ENCODE measurements around the gene ACSL4. TPM values are rescaled to one million over a fixed set of nuclear protein-coding genes. Genes with fewer than 3 reads are reported as not detected.

Gene ACSL4
- total and polyA plus RNA-seq, 9 of the 15 experiments (the other 6 are each of a cell fraction or from before 2014, with no cell fraction given): 9.8 to 35.1 (median 25.5) TPM

DNA sequence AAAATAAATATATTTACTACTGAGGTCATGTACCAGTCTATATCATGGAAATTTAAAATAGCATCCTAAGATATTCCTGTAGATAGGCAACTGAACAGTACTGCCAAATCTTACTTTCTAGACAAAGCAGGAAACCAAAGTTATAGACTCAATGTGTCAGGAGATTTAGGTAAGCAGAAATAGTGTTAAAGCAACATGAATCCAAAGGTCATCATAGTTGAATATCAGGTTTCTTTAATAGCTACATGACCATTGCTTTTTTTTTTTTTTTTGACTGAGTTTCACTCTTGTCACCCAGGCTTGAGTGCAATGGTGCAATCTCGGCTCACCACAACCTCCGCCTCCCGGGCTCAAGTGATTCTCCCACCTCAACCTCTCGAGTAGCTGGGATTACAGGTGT is 20.2 kb upstream of the ACSL4 start:
- Histone ChIP-seq H3K36me3 (ENCODE audit: control insufficient read depth, insufficient read depth, low read length) (no peaks in the 10 kb centered on the region), H3K27me3 (ENCODE audit: control insufficient read depth in 2 of 2, insufficient read depth in 2 of 2, low read length in 2 of 2) (no peaks in the 10 kb centered on the region), H2AFZ (ENCODE audit: low read depth, low read length) (no peak overlapping the region), H3K27ac (ENCODE audit: extremely low read depth, low read depth, low read length) (no peak overlapping the region), H3K9me1 (ENCODE audit: control insufficient read depth, insufficient read depth, low read length) (no peaks in the 10 kb centered on the region), H4K20me1 (replicated peaks; ENCODE audit: control insufficient read depth, insufficient read depth, low read length) (no peaks in the 10 kb centered on the region), H3K9me3 (replicated peaks; ENCODE audit: control insufficient read depth, insufficient read depth, low read depth, low read length) (no peaks in the 10 kb centered on the region), H3K4me2 (ENCODE audit: insufficient read depth, low read length) (no peak overlapping the region), H3K4me3 (no peak overlapping the region), H3K9ac (ENCODE audit: insufficient read depth in 1 of 2, low read depth in 2 of 2, low read length in 2 of 2) (no peak overlapping the region), H3K4me1 (replicated peaks in 1 of 2; ENCODE audit: control insufficient read depth in 2 of 2, insufficient read depth in 2 of 2, low read length in 2 of 2) (no peaks in the 10 kb centered on the region; a peak in 2 of 5 replicates), H3K79me2 (ENCODE audit: control insufficient read depth, insufficient read depth, low read length) (no peaks in the 10 kb centered on the region)
- FAIRE-seq: no peak
- BruUV-seq (replicated peaks): no TSS peak
- no peak for ATAC-seq
- ChIA-PET POLR2A (no interaction called here), CTCF (ENCODE audit: low intra/inter-chr PET ratio) (no interaction called here)
- in situ Hi-C loops (cut with MboI) (no loop called here), intact Hi-C loops (cut with micrococcal nuclease) (no loop called here)
- no peak for DNase-seq (ENCODE audit: extremely low read depth in 1 of 4, low spot score in 3 of 4)
- 52% methylated on average over 4 of the region's 4 CpGs for WGBS (ENCODE audit: insufficient coverage, low coverage, missing lambda C conversion rate)
- TF ChIP-seq ZNF75A (CRISPR knock-in tag; IDR thresholded peaks at IDR 0.05): no peak
- TF ChIP-seq GABPB2 (CRISPR knock-in tag; conservative IDR thresholded peaks at IDR 0.05): no peak
- no peak for TF ChIP-seq NFRKB (IDR thresholded peaks at IDR 0.05; ENCODE audit: low read depth)
- TF ChIP-seq ZC3H8 (IDR thresholded peaks at IDR 0.05): no peak
- TF ChIP-seq KHSRP (IDR thresholded peaks at IDR 0.05): no peak
- no peak for TF ChIP-seq MBD2 (IDR thresholded peaks at IDR 0.05; ENCODE audit: borderline replicate concordance, low read depth)
- TF ChIP-seq SIN3A (IDR thresholded peaks at IDR 0.05; ENCODE audit: borderline replicate concordance in 2 of 2, control insufficient read depth in 1 of 2, low read depth in 2 of 2, low read length in 2 of 2): no peak

DNA sequence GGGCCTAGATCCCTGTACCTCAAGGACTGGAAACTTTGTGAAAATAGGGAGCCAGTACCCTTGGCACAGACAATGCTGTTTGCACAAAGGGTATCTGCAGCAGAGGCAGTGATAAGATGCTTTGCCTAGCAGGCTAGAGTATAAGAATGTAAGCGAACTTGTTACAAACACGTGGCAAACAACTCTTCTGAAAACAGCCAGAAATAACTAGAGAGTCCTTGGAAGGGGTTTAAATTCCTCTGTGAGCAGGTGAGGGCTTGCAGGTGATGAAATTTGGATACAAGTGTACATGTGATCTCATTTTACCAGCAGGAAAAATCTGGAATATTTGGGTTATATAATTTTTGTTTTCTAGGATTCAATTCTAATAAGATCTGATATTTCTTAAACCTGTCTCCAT is 18.6 kb upstream of the ACSL4 start:
- no peaks in the 10 kb centered on the region for H3K79me2 ChIP-seq (ENCODE audit: control insufficient read depth, insufficient read depth, low read length)
- ChIA-PET POLR2A (no interaction called here), CTCF (ENCODE audit: low intra/inter-chr PET ratio) (no interaction called here)
- intact Hi-C loops (cut with micrococcal nuclease): no loop called here
- no peaks in the 10 kb centered on the region; a peak in 2 of 5 replicates for H3K4me1 ChIP-seq (replicated peaks in 1 of 2; ENCODE audit: control insufficient read depth in 2 of 2, insufficient read depth in 2 of 2, low read length in 2 of 2)
- WGBS (ENCODE audit: insufficient coverage, low coverage, missing lambda C conversion rate): 0% methylated on average over 2 of the region's 2 CpGs
- ATAC-seq (no peak), DNase-seq (ENCODE audit: extremely low read depth in 1 of 4, low spot score in 3 of 4) (no peak), FAIRE-seq (no peak)
- no peaks in the 10 kb centered on the region for H3K9me1 ChIP-seq (ENCODE audit: control insufficient read depth, insufficient read depth, low read length)
- no peak overlapping the region for H3K9ac ChIP-seq (ENCODE audit: insufficient read depth in 1 of 2, low read depth in 2 of 2, low read length in 2 of 2)
- no peaks in the 10 kb centered on the region for H4K20me1 ChIP-seq (replicated peaks; ENCODE audit: control insufficient read depth, insufficient read depth, low read length)
- H3K27ac ChIP-seq (ENCODE audit: extremely low read depth, low read depth, low read length): no peak overlapping the region
- BruUV-seq (replicated peaks): no TSS peak
- H3K4me3 ChIP-seq: no peak overlapping the region
- H2AFZ ChIP-seq (ENCODE audit: low read depth, low read length): peak overlapping the region; percentile 77
- H3K36me3 ChIP-seq (ENCODE audit: control insufficient read depth, insufficient read depth, low read length): no peaks in the 10 kb centered on the region
- H3K27me3 ChIP-seq (ENCODE audit: control insufficient read depth in 2 of 2, insufficient read depth in 2 of 2, low read length in 2 of 2): no peaks in the 10 kb centered on the region
- in situ Hi-C loops (cut with MboI): no loop called here
- H3K4me2 ChIP-seq (ENCODE audit: insufficient read depth, low read length): no peak overlapping the region
- H3K9me3 ChIP-seq (replicated peaks; ENCODE audit: control insufficient read depth, insufficient read depth, low read depth, low read length): no peaks in the 10 kb centered on the region
- TF ChIP-seq, protein P1, sequence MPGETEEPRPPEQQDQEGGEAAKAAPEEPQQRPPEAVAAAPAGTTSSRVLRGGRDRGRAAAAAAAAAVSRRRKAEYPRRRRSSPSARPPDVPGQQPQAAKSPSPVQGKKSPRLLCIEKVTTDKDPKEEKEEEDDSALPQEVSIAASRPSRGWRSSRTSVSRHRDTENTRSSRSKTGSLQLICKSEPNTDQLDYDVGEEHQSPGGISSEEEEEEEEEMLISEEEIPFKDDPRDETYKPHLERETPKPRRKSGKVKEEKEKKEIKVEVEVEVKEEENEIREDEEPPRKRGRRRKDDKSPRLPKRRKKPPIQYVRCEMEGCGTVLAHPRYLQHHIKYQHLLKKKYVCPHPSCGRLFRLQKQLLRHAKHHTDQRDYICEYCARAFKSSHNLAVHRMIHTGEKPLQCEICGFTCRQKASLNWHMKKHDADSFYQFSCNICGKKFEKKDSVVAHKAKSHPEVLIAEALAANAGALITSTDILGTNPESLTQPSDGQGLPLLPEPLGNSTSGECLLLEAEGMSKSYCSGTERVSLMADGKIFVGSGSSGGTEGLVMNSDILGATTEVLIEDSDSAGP (CRISPR knock-in tag; IDR thresholded peaks at IDR 0.05): no peak
- TF ChIP-seq, protein P2, sequence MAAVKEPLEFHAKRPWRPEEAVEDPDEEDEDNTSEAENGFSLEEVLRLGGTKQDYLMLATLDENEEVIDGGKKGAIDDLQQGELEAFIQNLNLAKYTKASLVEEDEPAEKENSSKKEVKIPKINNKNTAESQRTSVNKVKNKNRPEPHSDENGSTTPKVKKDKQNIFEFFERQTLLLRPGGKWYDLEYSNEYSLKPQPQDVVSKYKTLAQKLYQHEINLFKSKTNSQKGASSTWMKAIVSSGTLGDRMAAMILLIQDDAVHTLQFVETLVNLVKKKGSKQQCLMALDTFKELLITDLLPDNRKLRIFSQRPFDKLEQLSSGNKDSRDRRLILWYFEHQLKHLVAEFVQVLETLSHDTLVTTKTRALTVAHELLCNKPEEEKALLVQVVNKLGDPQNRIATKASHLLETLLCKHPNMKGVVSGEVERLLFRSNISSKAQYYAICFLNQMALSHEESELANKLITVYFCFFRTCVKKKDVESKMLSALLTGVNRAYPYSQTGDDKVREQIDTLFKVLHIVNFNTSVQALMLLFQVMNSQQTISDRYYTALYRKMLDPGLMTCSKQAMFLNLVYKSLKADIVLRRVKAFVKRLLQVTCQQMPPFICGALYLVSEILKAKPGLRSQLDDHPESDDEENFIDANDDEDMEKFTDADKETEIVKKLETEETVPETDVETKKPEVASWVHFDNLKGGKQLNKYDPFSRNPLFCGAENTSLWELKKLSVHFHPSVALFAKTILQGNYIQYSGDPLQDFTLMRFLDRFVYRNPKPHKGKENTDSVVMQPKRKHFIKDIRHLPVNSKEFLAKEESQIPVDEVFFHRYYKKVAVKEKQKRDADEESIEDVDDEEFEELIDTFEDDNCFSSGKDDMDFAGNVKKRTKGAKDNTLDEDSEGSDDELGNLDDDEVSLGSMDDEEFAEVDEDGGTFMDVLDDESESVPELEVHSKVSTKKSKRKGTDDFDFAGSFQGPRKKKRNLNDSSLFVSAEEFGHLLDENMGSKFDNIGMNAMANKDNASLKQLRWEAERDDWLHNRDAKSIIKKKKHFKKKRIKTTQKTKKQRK (IDR thresholded peaks at IDR 0.05; ENCODE audit: borderline replicate concordance, low read depth, low read length): no peak
